CD14-positive monocyte (primary cell): ENCODE results near the gene NUDT13. TPM values are rescaled to one million over a fixed set of nuclear protein-coding genes. Genes with fewer than 3 reads are reported as not detected.

Experiments used
- DNase-seq, 3 donors: peaks; one replicate each; pipeline ENCODE4 v3.0.0-alpha.2; 2011 to 2022
- H2AFZ ChIP-seq: 2 replicates; pipeline ENCODE4 v1.6.0; 2012; ENCODE audit warnings: mild to moderate bottlenecking, low read depth, low read length, inconsistent platforms; ENCODE audit not compliant: insufficient read depth, poor library complexity, severe bottlenecking
- H3K27ac ChIP-seq, 2 donors: 1 replicate in 1 of 2; 2 replicates in 1 of 2; pipeline ENCODE4 v1.5.1; 2012 to 2013; ENCODE audit warnings: low read length in 2 of 2, control low read depth in 1 of 2, inconsistent platforms in 1 of 2, low read depth in 1 of 2, mild to moderate bottlenecking in 1 of 2
- H3K27me3 ChIP-seq, 2 donors: one replicate each; pipeline versions ENCODE4 v1.6.0 to v1.6.1; 2011 to 2013; ENCODE audit warnings: low read length in 2 of 2; ENCODE audit not compliant: control insufficient read depth in 2 of 2, insufficient read depth in 2 of 2
- H3K36me3 ChIP-seq, 2 donors: replicated peaks in 1 of 2; 1 replicate in 1 of 2; 2 replicates in 1 of 2; pipeline versions ENCODE4 v1.5.1 to v1.6.1; 2012 to 2013; ENCODE audit warnings: low read length in 2 of 2, control low read depth in 1 of 2, inconsistent platforms in 1 of 2, mild to moderate bottlenecking in 1 of 2; ENCODE audit not compliant: insufficient read depth in 2 of 2, control insufficient read depth in 1 of 2
- H3K4me1 ChIP-seq, 2 donors: 1 replicate in 1 of 2; 2 replicates in 1 of 2; pipeline versions ENCODE4 v1.5.1 to v1.6.1; 2012 to 2013; ENCODE audit warnings: low read length in 2 of 2, control low read depth in 1 of 2, inconsistent platforms in 1 of 2, mild to moderate bottlenecking in 1 of 2, moderate library complexity in 1 of 2; ENCODE audit not compliant: insufficient read depth in 2 of 2, control insufficient read depth in 1 of 2
- H3K4me2 ChIP-seq: replicated peaks from 2 replicates; pipeline ENCODE3; 2012; ENCODE audit warnings: low read length, moderate library complexity, mild to moderate bottlenecking; ENCODE audit not compliant: poor library complexity, severe bottlenecking; ENCODE audit errors: extremely low read depth
- H3K4me3 ChIP-seq, 3 experiments: fragments of 200-600 bp in 1 of 3; sonication (generic) in 1 of 3; replicated peaks in 1 of 3; 1 replicate in 2 of 3; 2 replicates in 1 of 3; pipeline ENCODE4 v1.5.1; 2011 to 2013; ENCODE audit warnings: low read length in 3 of 3, mild to moderate bottlenecking in 3 of 3, control low read depth in 2 of 3, low read depth in 2 of 3, inconsistent platforms in 1 of 3, moderate library complexity in 1 of 3
- H3K79me2 ChIP-seq: 2 replicates; pipeline ENCODE4 v1.6.0; 2012; ENCODE audit warnings: mild to moderate bottlenecking, control low read depth, inconsistent platforms, low read length, moderate library complexity; ENCODE audit not compliant: insufficient read depth
- H3K9ac ChIP-seq: 2 replicates; pipeline ENCODE4 v1.6.0; 2017; ENCODE audit warnings: low read length, mild to moderate bottlenecking; ENCODE audit not compliant: insufficient read depth, poor library complexity, severe bottlenecking
- H3K9me3 ChIP-seq, 2 donors: replicated peaks in 1 of 2; 1 replicate in 1 of 2; 2 replicates in 1 of 2; pipeline versions ENCODE4 v1.5.1 to v1.6.1; 2012 to 2013; ENCODE audit warnings: low read length in 2 of 2, control low read depth in 1 of 2; ENCODE audit not compliant: control insufficient read depth in 1 of 2, insufficient read depth in 1 of 2
- H4K20me1 ChIP-seq: 2 replicates; pipeline ENCODE4 v1.6.0; 2012; ENCODE audit warnings: mild to moderate bottlenecking, low read length, control low read depth, moderate library complexity; ENCODE audit not compliant: insufficient read depth
- H3K27ac Mint-ChIP-seq, 7 donors: one replicate each; pipeline ENCODE4 v1.8.0; 2020; ENCODE audit warnings: mild to moderate bottlenecking in 7 of 7, mixed read lengths in 7 of 7, moderate library complexity in 6 of 7, inconsistent platforms in 2 of 7
- H3K27me3 Mint-ChIP-seq, 3 donors: one replicate each; pipeline ENCODE4 v1.8.0; 2021 to 2022; ENCODE audit warnings: low read depth in 3 of 3, mild to moderate bottlenecking in 3 of 3, mixed read lengths in 3 of 3, moderate library complexity in 3 of 3, inconsistent platforms in 1 of 3
- H3K36me3 Mint-ChIP-seq, 2 donors: one replicate each; pipeline ENCODE4 v1.8.0; 2020; ENCODE audit warnings: mixed read lengths in 2 of 2, inconsistent platforms in 1 of 2, mild to moderate bottlenecking in 1 of 2
- H3K4me1 Mint-ChIP-seq: one replicate; pipeline ENCODE4 v1.8.0; 2020; ENCODE audit warnings: mild to moderate bottlenecking, mixed read lengths
- H3K4me3 Mint-ChIP-seq, 2 donors: one replicate each; pipeline ENCODE4 v1.8.0; 2020; ENCODE audit warnings: mild to moderate bottlenecking in 2 of 2, mixed read lengths in 2 of 2, moderate library complexity in 1 of 2
- H3K9me3 Mint-ChIP-seq, 7 donors: one replicate each; pipeline ENCODE4 v1.8.0; 2020 to 2022; ENCODE audit warnings: mixed read lengths in 7 of 7, mild to moderate bottlenecking in 6 of 7, moderate library complexity in 6 of 7, inconsistent platforms in 2 of 7
- CTCF ChIP-seq: fragments of 200-600 bp; IDR thresholded peaks from one replicate; pipeline ENCODE4 v1.8.0; 2022; ENCODE audit warnings: antibody characterized with exemption, mild to moderate bottlenecking
- WGBS: methylation state at CpG from one replicate; pipeline ENCODE4 v1.1.5; 2013; ENCODE audit warnings: missing lambda C conversion rate; ENCODE audit not compliant: insufficient coverage; 5-methylcytosine and 5-hydroxymethylcytosine counted together
- intact Hi-C, 2 donors: fragments of 100-400 bp; cut with micrococcal nuclease; formaldehyde crosslinking; loops; one replicate each; pipeline versions ENCODE4 v1.15.0 to v1.15.1; 2023
- polyA plus RNA-seq, 3 donors: library from polyadenylated mRNA; depleted of rRNA in 1 of 3; unstranded in 2 of 3; stranded (reverse) in 1 of 3; fragments of 300-500 nt in 2 of 3; fragments of >200 nt in 1 of 3; fragmentation: Illumina TruSeq in 2 of 3; gene quantifications; 1 replicate in 2 of 3; 2 replicates in 1 of 3; pipeline ENCODE4 v1.2.3, GENCODE V29; 2012 to 2021

The NUDT13 gene
- polyA plus RNA-seq, 3 donors = 0.69 to 4.5 (median 1.0) TPM

GRCh38 chr10:73086816-73087215, 23.4 kb upstream of the NUDT13 start:
- Histone ChIP-seq H3K4me1 (peaks cover 3 to 5% of the 10 kb centered on the region in 2 donors), H3K36me3 (peaks cover 0 to 4% of the 10 kb centered on the region in 2 donors), H4K20me1 (peaks cover 90% of the 10 kb centered on the region), H3K27me3 (no peaks in the 10 kb centered on the region), H2AFZ (no peak overlapping the region), H3K9ac (no peak overlapping the region), H3K27ac (no peak overlapping the region), H3K79me2 (peaks cover 71% of the 10 kb centered on the region), H3K4me2 (no peak overlapping the region), H3K4me3 (no peak overlapping the region), H3K9me3 (no peaks in the 10 kb centered on the region)
- H3K4me1 Mint-ChIP-seq = peaks cover 23% of the 10 kb centered on the region
- peaks cover 3 to 4% of the 10 kb centered on the region in 2 donors for H3K36me3 Mint-ChIP-seq
- no peaks in the 10 kb centered on the region for H3K27me3 Mint-ChIP-seq
- H3K27ac Mint-ChIP-seq = peak overlapping the region in 1 of 7 donors; percentile 20
- 50% methylated on average over 2 of the region's 4 CpGs for WGBS
- intact Hi-C loops = no loop called here
- DNase-seq = peak in 1 of 3 donors; percentile 10
- no peak overlapping the region for H3K4me3 Mint-ChIP-seq
- H3K9me3 Mint-ChIP-seq = no peaks in the 10 kb centered on the region
- TF ChIP-seq CTCF = no peak

- no peaks in the 10 kb centered on the region for H3K9me3 Mint-ChIP-seq
- Histone ChIP-seq H3K9ac (no peak overlapping the region), H3K9me3 (no peaks in the 10 kb centered on the region), H3K79me2 (peaks cover 78% of the 10 kb centered on the region), H3K4me1 (peaks cover 3 to 5% of the 10 kb centered on the region in 2 donors), H3K4me3 (no peak overlapping the region), H3K27ac (no peak overlapping the region), H3K4me2 (no peak overlapping the region), H3K36me3 (peaks cover 0 to 4% of the 10 kb centered on the region in 2 donors), H3K27me3 (no peaks in the 10 kb centered on the region), H4K20me1 (peaks cover 86% of the 10 kb centered on the region), H2AFZ (no peak overlapping the region)
- DNase-seq = no peak
- peaks cover 5 to 7% of the 10 kb centered on the region in 2 donors for H3K36me3 Mint-ChIP-seq
- intact Hi-C loops = no loop called here
- TF ChIP-seq CTCF = no peak
- peak overlapping the region in 2 of 7 donors; percentile 40 to 68 for H3K27ac Mint-ChIP-seq
- no peaks in the 10 kb centered on the region for H3K27me3 Mint-ChIP-seq
- peaks cover 26% of the 10 kb centered on the region for H3K4me1 Mint-ChIP-seq
- H3K4me3 Mint-ChIP-seq = no peak overlapping the region
Measured at GRCh38 chr10:73088304-73088703, 22.0 kb upstream of the NUDT13 start.
